Fibroblast of lung (primary cell): ENCODE results near the gene AK4.

Experiments
- CTCF ChIP-seq, 2 donors: IDR thresholded peaks in 1 of 2; conservative IDR thresholded peaks in 1 of 2; 1 replicate in 1 of 2; 2 replicates in 1 of 2; pipeline ENCODE4 v1.5.1; 2011 to 2012; ENCODE audit warnings: low read length in 2 of 2, control low read depth in 1 of 2, inconsistent platforms in 1 of 2, low read depth in 1 of 2, mild to moderate bottlenecking in 1 of 2
- EZH2 ChIP-seq: IDR thresholded peaks from 2 replicates; pipeline ENCODE4 v1.5.1; 2012; ENCODE audit warnings: low read length, control low read depth, mild to moderate bottlenecking; ENCODE audit errors: missing control alignments

- no peak for TF ChIP-seq CTCF (conservative IDR thresholded peaks at IDR 0.05 in 1 of 2, IDR thresholded peaks at IDR 0.05 in 1 of 2; ENCODE audit: low read depth in 1 of 2, low read length in 2 of 2)
- TF ChIP-seq EZH2 = no peak
Measured at GRCh38 chr1:65159801-65160523, 12.0 kb downstream of the AK4 start.
